Erythroblast (primary cell): ENCODE data around the gene TRIM25.

ENCODE experiments used
- GATA1 ChIP-seq: IDR thresholded peaks from 2 replicates; pipeline ENCODE4 v1.6.1; 2011; ENCODE audit warnings: low read depth, mild to moderate bottlenecking, control low read depth, low read length, moderate library complexity
- POLR2A ChIP-seq: IDR thresholded peaks from 2 replicates; pipeline ENCODE4 v1.6.1; 2011; ENCODE audit warnings: mild to moderate bottlenecking, low read length

DNA sequence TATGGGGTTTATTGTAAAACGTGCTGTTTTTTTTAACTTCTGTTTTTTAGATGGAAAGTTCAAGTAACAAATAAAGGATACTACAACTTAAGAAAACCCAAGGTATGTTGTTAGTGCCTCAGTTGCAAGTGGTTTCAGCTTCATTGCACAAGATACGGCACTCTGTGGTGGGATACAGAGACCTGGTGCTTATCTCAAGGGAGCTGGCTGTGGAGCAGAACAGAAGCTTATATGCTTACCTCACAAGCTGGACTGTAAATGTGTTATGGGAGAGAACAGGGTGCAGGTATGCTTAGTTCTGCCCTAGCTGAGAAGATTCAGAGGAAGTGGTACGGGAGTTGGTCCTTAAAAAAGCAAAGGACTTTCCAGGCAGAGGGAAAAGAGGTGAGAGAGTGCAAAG, 64.7 kb downstream of the TRIM25 start:
- TF ChIP-seq POLR2A (no peak), GATA1 (no peak)
